ENCODE results near the gene PUS10.
"Not testable (repeated sequence)": the region's sequence is repeated elsewhere in the genome, so short reads cannot be mapped to it uniquely, and the experiment has no call there.

Gene PUS10

GRCh38 chr2:60966507-60967405 lies 51.3 kb downstream of the PUS10 start:
- no peak for DNase-seq

DNA sequence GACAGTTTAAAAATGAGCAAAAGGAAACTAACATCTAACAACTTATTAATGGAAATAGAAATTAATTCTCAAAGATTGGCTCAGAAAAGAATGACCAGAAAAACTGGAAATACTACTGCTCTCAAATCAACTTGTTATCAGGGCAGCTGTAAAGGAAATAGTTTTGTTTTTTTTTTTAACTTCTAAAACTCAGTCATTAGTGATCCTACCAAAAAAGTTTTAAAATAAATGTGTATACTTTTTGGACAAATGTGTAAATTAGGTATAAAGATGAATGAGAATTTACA lies 52.6 kb downstream of the PUS10 start:
- no peak for DNase-seq

DNA sequence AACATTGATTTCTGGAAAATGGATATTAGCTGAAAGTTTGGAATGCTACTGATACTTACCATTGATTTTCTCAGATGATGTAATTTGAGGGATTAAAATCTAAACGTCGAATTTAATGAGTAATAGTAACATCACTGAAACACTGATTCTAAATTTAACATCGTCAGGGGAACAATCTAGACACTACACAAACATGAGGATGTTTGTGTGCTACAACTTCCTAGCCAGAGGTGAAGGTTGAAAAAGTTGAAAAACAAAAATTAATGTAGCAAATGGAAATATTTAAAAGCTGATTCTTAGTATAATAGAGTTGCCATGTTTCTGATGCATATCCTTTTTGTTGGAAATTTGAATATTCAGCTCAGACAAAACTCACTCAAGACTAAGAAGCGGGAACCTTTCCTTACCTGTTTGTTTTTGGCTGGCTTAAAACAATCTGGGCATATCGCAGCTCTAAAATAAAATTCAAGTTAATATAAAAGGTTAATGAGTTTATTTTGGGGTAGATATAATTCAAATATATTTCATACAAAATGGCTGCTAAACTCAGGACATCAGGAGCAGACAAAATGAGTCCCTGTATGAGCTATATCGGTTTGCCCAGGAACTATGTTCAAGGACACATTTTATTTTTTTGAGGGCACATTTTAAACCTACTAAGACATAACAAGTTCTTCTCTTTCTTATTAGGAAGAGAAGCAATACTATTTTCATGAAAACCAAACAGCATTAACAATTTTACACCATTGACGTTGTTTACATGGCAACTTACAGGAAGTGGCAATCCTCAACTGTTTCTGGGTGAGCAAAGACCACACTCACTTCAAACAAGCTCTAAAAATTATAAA lies 53.2 kb downstream of the PUS10 start:
- DNase-seq = no peak

DNA sequence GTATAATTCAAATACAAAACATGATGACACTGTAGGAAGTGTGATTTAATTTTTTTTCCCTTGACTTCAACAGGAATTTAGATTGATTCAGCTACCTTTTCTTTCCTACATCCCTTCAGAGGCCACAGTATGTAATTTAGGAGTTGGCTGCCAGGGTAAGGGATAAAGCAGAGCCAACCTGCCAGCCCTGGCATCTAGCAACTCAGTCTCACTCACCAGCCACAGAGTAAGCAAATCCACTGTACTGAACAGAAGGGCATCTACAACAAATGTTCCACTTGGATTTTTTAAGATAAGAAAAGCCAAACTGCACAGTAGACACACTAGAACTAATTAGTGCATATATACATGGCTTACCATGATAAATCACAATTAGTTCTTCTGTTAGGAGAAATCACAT lies 54.9 kb downstream of the PUS10 start:
- no peak for DNase-seq

DNA sequence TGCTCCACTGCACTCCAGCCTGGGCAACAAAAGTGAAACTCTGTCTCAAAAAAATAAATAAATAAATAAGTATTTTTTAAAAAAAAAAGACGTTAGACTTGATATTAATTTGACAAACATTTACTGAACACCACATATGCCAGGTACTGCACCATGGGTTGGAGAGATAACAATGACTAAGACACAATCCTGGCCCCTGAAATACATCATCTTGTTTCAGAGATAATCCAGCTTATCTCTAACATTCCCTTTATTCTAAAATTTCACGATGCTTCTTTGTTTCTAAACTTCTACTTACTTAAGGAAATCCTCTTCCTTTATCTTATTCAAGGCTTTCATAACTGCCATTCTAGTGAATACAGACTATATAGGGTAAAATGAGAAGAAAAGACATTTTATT lies 55.5 kb downstream of the PUS10 start:
- DNase-seq = no peak

DNA sequence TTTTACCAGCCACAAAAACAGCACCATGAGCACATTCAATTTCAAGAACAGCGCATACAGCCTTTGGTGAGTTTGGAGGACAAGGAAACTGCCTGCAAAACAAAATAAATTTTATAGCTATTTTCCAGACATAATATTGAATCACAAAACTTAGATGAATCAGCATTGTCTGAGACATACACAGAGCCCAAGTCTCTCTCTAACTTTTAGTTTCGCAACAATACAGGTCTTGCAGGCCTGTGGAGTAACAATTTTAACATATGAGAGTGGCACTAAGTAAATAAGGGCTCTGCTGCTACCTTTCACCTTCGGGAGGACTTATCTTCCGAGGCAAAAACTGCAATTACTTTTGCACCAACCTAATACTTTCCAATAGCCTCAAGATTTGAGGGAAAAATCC lies 56.6 kb downstream of the PUS10 start:
- DNase-seq = no peak

DNA sequence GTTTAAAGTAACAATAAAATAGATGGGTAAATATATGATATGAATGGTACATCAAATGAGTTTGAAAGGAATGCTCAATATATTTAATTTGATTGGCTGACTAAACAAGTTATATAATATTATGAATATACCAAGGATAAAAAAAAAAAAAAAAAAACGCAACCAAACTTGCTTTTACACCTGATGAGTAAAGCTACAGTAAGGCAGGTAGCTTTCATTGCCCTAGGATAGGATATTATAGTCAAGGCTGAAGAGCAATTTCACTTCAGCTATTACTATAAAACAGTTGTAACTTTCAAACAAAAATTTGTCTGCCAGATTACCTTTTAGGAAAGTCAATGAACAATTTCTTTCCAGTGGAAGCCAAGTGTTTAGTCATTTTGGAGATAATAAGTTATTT lies 57.3 kb downstream of the PUS10 start:
- no peak for DNase-seq

- DNase-seq = no peak
Observed at GRCh38 chr2:60959501-60959900, 58.6 kb downstream of the PUS10 start.

- no peak for DNase-seq
Observed at GRCh38 chr2:60958800-60959199, 59.3 kb downstream of the PUS10 start.

DNA sequence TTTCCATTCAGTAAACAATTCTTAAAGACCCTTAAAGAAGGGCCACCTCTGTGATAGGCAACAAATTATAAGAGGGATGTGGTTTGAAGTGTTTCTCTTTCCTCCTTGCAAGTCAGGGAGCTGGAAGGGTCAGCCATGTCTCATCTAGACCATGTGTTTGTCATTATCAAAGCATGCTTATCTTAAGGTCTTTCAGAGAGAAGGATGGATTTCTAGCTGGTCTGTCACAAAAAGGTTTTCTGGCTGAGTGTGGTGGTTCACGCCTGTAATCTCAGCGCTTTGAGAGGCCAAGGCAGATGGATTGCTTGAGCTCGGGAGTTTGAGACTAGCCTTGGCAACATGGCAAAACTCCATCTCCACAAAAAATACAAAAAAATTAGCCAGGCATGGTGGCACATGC lies 59.7 kb downstream of the PUS10 start:
- DNase-seq = no peak

DNA sequence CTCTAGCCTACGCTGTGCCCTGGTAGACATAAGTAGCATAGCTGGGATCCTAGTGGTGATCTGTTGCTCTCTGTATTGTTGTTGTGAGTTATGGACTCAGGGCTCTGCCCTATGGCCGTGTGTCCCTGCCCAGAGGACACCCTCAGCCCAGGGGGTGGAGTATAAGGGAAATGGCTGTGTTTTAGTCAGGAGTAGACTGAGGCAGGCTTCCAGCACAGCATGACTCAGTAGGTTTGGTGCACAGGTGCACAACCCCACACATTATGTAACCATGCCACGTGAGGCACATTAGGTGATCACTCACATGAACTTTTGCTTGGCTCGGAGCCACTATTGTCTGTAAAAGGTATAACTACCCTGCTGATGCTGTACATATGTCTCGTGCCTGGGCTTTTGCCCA lies 60.4 kb downstream of the PUS10 start:
- no peak for DNase-seq

- no peak for DNase-seq
Observed at GRCh38 chr2:60957224-60957623, 60.8 kb downstream of the PUS10 start.

GRCh38 chr2:60954139-60954538 lies 63.9 kb downstream of the PUS10 start:
- DNase-seq = no peak

- DNase-seq = no peak
Observed at GRCh38 chr2:60948926-60949579, 69.0 kb downstream of the PUS10 start.

DNA sequence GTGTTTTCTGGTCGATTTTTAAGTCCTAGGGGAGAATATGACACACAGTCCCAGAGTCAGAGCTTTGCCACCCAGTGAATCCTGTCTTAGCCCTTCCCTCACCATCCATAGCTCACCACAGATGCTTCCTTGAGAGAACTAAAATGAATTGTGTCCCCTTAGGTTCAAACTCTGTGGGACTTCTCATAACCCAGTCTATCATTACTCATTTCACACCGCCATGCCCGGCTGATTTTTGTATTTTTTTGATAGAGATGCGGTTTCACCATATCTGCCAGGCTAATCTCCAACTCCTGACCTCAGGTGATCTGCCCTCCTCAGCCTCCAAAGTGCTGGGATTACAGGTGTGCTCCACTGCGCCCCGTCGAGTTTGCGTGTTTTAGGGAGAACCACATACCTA lies 69.9 kb downstream of the PUS10 start:
- no peak for DNase-seq

GRCh38 chr2:60947056-60947455 lies 71.0 kb downstream of the PUS10 start:
- no peak for DNase-seq

DNA sequence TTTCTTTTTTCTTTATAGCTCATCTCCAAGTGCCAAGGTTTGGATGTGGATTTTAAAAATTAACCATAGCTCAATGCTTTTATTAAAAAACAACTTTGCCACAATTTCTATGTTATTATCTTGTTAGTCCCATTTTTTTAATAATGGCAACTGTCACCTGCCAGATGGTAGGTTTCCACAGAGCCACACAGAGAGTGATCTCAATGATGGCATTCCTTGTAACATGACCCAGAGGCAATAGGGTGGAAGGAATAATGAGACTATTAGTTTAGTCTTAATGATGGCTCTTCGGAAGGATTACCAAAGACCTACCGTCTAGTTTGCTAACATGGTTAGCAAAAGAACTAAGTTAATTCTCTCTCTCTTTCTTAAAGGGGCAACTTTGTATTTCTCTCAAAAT lies 72.7 kb downstream of the PUS10 start:
- no peak for DNase-seq

DNA sequence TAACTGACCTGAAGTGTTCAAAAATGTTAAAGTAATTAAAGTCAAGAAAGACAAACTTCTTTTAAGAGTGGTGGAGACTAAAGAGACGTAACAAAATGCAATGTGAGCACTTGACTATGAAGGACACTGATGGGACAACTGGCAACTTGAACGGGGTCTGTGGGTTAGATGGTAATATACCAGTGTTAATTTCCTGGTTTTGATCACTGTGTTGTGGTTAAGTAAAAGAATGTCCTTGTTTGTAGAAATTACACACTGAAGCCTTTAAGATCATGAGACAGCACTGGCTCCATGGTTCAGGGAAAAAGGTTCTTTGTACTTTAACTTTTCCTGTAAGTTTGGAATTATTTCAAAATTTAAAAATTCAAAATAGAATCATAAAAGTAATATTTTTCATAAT lies 78.4 kb downstream of the PUS10 start:
- DNase-seq = no peak

DNA sequence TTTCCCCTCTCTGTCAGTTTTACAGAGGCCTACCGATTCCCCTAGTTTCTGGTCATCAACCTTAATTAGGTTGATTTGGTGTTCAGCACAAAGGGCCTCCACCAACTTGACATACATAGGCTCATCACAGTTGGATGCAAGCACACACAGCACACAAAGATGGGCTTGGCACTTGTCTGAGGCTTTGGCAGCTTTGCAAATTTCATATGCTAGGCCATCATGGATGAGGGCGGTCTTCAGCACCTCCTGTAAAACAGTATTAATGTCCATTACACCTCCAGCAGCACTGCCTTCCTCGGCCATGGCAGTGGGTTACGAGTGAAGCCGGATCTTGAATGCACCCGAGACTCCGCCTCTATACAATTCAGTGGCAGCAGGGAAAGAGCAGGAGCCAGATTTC lies 79.8 kb downstream of the PUS10 start:
- DNase-seq = no peak

DNA sequence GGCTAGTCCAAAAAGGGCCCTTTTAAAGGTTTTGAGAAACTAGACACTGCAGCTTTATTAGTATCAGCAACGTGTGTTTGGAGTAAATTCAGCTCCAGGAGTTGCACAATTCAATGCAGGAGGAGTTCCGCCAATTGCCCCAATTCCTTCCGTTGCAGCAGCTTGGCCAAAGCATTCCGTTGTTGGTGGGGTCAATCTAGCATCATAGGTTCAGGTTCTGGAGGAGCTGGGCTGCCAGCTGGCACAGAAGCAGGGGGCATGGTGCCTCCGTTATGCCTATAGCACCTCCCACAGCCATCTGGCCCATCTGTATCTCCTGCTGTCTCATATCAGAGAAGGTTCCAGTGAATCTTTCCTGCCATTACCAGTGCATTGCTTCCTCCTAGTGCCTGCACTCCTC lies 81.3 kb downstream of the PUS10 start:
- no peak for DNase-seq

DNA sequence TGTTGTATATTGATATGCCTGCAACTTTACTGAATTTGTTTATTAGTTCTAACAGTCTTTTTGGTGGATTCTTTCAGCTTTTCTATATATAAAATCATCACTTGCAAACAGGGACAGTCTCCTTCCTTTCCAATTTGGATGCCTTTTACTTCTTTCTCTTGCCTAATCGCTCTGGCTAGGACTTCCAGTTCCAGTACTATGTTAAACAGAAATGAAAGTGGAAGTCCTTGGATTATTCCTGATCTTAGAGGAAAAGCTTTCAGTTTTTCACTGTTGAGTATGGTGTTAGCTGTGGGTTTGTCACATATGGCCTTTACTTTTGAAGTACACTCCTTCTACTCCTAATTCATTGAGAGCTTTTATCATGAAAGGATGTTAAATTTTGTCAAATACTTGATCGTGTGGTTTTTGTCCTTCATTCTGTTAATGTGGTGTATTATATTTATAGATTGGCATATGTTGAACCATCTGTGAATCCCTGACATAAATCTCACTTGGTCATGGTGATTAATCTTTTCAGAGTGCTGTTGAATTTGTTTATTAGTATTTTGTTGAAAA lies 83.8 kb downstream of the PUS10 start:
- DNase-seq = no peak

DNA sequence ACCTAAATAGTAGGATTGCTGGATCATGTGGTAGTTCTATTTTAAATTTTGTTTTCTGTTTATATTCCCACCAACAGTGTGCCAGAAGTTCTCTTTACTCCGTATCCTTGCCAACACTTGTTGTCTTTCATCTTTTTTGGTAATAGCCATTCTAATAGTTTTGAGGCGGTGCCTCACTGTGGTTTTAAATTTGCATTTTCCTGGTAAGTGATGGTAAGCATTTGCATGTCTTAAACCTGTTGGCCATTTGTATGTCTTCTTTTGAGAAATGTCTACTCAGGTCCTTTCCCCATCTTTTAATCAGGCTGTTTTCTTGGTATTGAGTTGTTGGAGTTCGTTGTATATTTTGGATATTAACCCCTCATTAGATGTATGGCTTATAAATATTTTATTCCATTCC lies 85.1 kb downstream of the PUS10 start:
- no peak for DNase-seq

DNA sequence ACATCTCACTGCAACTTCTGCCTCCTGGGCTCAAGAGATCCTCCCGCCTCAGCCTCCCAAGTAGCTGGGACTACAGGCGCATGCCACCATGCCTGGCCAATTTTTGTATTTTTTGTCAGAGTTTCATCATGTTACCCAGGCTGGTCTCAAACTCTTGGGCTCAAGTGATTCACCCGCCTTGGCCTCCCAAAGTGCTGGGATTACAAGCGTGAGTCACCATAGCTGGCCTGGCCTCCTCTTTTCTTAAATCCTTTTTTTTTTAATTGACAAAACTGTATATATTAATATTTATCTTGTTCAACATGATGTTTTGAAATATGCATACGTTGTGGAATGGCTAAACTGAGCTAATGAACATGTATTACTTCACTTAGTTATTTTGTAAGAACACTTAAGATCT lies 86.0 kb downstream of the PUS10 start:
- not testable (repeated sequence) for DNase-seq
